ENCODE results near the gene RSPO4. TPM values are rescaled to one million over a fixed set of nuclear protein-coding genes. Genes with fewer than 3 reads are reported as not detected.
A peak's percentile ranks its signal among the peaks of the same experiment; 100 is the strongest.

Gene RSPO4
- total and polyA plus RNA-seq, 9 donors: 0.04 to 0.53 (median 0.31) TPM; not detected in 4

DNA sequence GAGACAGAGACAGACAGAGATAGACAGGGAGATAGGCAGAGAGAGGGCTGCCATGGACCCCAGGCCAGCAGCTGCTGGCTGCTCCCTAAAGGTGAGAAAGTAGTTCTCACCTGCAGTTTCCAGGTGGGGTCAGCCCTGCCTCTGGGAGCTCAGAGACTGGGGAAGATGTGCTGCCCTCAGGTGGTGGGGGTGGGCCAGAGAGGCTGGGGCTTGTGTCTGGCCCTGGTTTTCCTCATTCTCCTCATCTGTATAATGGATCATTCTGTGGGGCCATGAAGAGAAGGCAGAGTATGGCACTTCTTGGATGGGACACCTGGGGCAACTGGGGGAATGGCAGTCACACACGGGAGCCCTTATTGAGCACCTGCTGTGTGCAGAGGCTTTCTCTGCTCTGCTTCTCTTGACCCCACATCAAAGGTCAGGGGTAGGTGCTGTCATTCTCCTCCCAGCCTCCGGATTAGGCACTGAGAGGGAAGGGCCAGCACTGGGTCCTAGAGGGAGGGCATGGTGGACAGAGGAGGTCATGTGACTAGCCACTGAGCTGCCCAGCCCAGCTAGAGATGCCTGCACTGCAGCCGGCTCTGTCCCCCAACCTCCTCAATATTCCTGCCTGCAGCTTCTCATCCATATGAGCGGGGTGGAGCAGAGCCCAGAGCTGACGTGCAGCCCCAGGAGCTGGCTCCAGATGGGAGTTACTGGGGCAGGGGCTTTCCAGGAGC lies 90.1 kb downstream of the RSPO4 start:
- DNase-seq: no peak
- Histone ChIP-seq H3K4me1 (ENCODE audit: insufficient read depth) (peaks cover 40% of the 10 kb centered on the region), H3K27ac (peak overlapping the region; percentile 44 to 79), H3K4me3 (no peak overlapping the region), H3K36me3 (no peaks in the 10 kb centered on the region), H3K27me3 (no peaks in the 10 kb centered on the region), H3K9me3 (no peaks in the 10 kb centered on the region)
- intact Hi-C loops (cut with DNase I): no loop called here
- TF ChIP-seq CTCF (IDR thresholded peaks at IDR 0.05): no peak
- TF ChIP-seq EP300 (IDR thresholded peaks at IDR 0.05): no peak
- no peak for TF ChIP-seq POLR2A (IDR thresholded peaks at IDR 0.05)
- WGBS, 3 donors: 25 to 43% (median 32%) methylated on average over 5 of the region's 5 CpGs

DNA sequence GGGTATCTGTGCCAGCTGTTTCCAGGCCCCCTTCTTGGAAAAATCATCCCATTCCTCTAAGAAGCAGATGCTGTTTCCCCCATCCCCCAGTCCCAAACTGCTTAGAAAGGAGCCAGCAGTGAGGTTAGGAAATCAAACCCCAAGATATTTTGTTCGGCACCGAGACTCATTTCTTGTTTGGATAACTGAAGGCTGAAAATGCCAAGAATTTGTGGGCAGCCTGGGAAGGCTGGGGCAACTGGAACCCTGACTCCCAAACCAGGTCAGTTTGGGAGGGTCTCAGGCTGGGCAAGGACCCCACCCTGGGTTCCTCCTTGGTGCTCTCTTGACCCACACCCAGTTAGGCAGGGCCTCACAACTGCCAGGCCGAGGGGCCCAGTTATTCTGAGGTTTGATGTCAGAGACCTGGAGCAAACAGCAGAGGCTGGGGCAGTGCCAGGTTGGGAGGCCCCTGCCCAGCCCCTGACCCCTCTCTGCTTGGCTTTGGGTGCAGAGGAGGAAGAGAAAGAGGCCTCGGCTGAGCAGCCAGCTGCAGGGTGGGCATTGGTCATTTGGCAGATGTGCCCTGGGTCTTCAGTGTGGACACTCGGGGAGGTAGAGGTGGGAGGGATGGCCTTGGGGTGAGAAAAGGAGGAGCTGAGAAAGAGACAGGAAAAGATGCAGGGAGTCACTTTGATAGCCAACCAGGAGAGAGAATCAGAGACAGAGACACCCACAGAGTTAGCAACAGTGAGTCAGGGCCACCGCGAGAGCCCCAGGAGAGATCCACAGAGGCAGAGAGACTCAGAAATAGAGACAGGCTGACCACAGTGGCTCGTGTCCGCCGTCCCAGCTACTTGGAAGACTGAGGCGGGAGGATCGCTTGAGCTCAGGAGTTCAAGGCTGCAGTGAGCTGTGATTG lies 91.0 kb downstream of the RSPO4 start:
- WGBS, 3 donors: 5 to 19% (median 6%) methylated on average over 12 of the region's 12 CpGs
- Histone ChIP-seq H3K27ac (peak overlapping the region; percentile 44 to 79), H3K27me3 (no peaks in the 10 kb centered on the region)

GRCh38 chr20:910132-910869 lies 91.8 kb downstream of the RSPO4 start:
- DNase-seq: peak in 4 of 5 donors; percentile 46 to 59 (median 49)
- no peak for TF ChIP-seq POLR2A (IDR thresholded peaks at IDR 0.05)
- TF ChIP-seq CTCF (IDR thresholded peaks at IDR 0.05): no peak
- no peak for TF ChIP-seq EP300 (IDR thresholded peaks at IDR 0.05)
- Histone ChIP-seq H3K27me3 (no peaks in the 10 kb centered on the region), H3K4me3 (no peak overlapping the region), H3K27ac (peak overlapping the region; percentile 44 to 79), H3K36me3 (no peaks in the 10 kb centered on the region), H3K4me1 (ENCODE audit: insufficient read depth) (peaks cover 30% of the 10 kb centered on the region), H3K9me3 (no peaks in the 10 kb centered on the region)
- intact Hi-C loops (cut with DNase I): no loop called here
- WGBS, 3 donors: 16 to 26% (median 21%) methylated on average over 9 of the region's 9 CpGs

More for the DNA sequence above, 91.0 kb downstream of the RSPO4 start:
- intact Hi-C loops (cut with DNase I): no loop called here
- peak; percentile 42 to 72 (median 62) for DNase-seq
- H3K4me1 ChIP-seq (ENCODE audit: insufficient read depth): peaks cover 36% of the 10 kb centered on the region
- no peaks in the 10 kb centered on the region for H3K36me3 ChIP-seq
- H3K4me3 ChIP-seq: no peak overlapping the region
- TF ChIP-seq EP300 (IDR thresholded peaks at IDR 0.05) (no peak), POLR2A (IDR thresholded peaks at IDR 0.05) (no peak), CTCF (IDR thresholded peaks at IDR 0.05) (no peak)
- no peaks in the 10 kb centered on the region for H3K9me3 ChIP-seq

DNA sequence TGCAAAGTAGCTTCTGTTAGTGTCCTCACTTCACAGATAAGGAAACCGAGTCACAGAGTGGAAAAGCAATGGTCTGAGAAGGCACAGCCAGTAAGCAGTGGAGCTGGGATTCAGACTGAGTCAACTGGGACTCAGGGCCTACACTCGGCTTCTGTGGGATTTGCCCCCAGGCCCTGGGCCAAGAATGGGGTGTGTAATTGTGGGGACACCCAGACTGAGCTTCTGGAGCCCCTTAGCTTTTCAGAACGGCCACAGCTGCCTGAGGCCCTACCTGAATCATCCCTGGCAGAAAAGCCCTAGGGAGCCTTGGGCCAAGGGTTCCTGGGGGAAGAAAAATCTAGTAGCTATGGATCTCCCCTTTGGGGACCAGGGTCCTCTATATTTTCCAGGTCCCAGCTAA lies 92.5 kb downstream of the RSPO4 start:
- H3K9me3 ChIP-seq: no peaks in the 10 kb centered on the region
- WGBS, 3 donors: 83 to 89% (median 85%) methylated on average over 3 of the region's 3 CpGs
- TF ChIP-seq POLR2A (IDR thresholded peaks at IDR 0.05) (no peak), CTCF (IDR thresholded peaks at IDR 0.05) (no peak), EP300 (IDR thresholded peaks at IDR 0.05) (no peak)
- H3K36me3 ChIP-seq: no peaks in the 10 kb centered on the region
- intact Hi-C loops (cut with DNase I): no loop called here
- no peak for DNase-seq
- no peak overlapping the region for H3K4me3 ChIP-seq
- H3K27me3 ChIP-seq: no peaks in the 10 kb centered on the region
- H3K4me1 ChIP-seq (ENCODE audit: insufficient read depth): peaks cover 30% of the 10 kb centered on the region
- H3K27ac ChIP-seq: peak overlapping the region in 1 of 2 donors; percentile 79
